HepG2 (cell line): Measurements from ENCODE around the gene ABCA2. TPM values are rescaled to one million over a fixed set of nuclear protein-coding genes. Genes with fewer than 3 reads are reported as not detected.
A peak's percentile ranks its signal among the peaks of the same experiment; 100 is the strongest.

Experiments
- ASH2L ChIP-seq: fragments of 300-600, 200-600 bp; sonication (generic); IDR thresholded peaks from 2 replicates; pipeline ENCODE4 v1.7.0; 2017; ENCODE audit warnings: low read depth, mild to moderate bottlenecking, moderate library complexity, mixed read lengths, low read length; ENCODE audit not compliant: insufficient read length
- CEBPG ChIP-seq: IDR thresholded peaks from 2 replicates; pipeline ENCODE4 v1.6.1; 2016
- ETV6 ChIP-seq: sonication (generic); formaldehyde crosslinking; conservative IDR thresholded peaks from 2 replicates; pipeline ENCODE4 v1.4.0; 2020; ENCODE audit warnings: missing genetic modification reagents
- FOXM1 ChIP-seq: sonication (generic); formaldehyde crosslinking; IDR thresholded peaks from 2 replicates; pipeline ENCODE4 v1.5.0; 2020; ENCODE audit warnings: missing genetic modification reagents
- GATAD2A ChIP-seq: IDR thresholded peaks from 2 replicates; pipeline ENCODE4 v1.6.1; 2016
- HES4 ChIP-seq: sonication (generic); formaldehyde crosslinking; IDR thresholded peaks from 2 replicates; pipeline ENCODE4 v1.9.0; 2021; ENCODE audit warnings: mild to moderate bottlenecking, missing genetic modification reagents, borderline replicate concordance
- HNRNPH1 ChIP-seq: fragments of 200-400 bp; formaldehyde crosslinking; optimal IDR thresholded peaks from 2 replicates; pipeline ENCODE3; 2017; ENCODE audit warnings: mild to moderate bottlenecking, low read depth, low read length
- ISX ChIP-seq: sonication (generic); formaldehyde crosslinking; conservative IDR thresholded peaks from 2 replicates; pipeline ENCODE4 v1.5.0; 2020; ENCODE audit warnings: missing genetic modification reagents
- KLF6 ChIP-seq: IDR thresholded peaks from 2 replicates; pipeline ENCODE4 v1.8.0; 2016; ENCODE audit warnings: missing biosample characterization, missing genetic modification reagents
- MZF1 ChIP-seq: sonication (generic); formaldehyde crosslinking; IDR thresholded peaks from 2 replicates; pipeline ENCODE4 v1.8.1; 2023; ENCODE audit warnings: mild to moderate bottlenecking, missing genetic modification reagents, borderline replicate concordance
- NONO ChIP-seq, 2 experiments: fragments of 450-650 bp in 1 of 2; sonication (generic) in 1 of 2; formaldehyde crosslinking in 1 of 2; IDR thresholded peaks in 1 of 2; conservative IDR thresholded peaks in 1 of 2; 2 replicates each; pipeline versions ENCODE4 v1.6.1 to v1.8.0; 2017 to 2022; ENCODE audit warnings: mild to moderate bottlenecking in 1 of 2, missing genetic modification reagents in 1 of 2, moderate library complexity in 1 of 2
- POGZ ChIP-seq: sonication (generic); formaldehyde crosslinking; IDR thresholded peaks from 2 replicates; pipeline ENCODE4 v1.4.0; 2020; ENCODE audit warnings: mild to moderate bottlenecking, missing genetic modification reagents
- SKI ChIP-seq: fragments of 450-650 bp; IDR thresholded peaks from one replicate; pipeline ENCODE4 v1.6.1; 2018; ENCODE audit warnings: mild to moderate bottlenecking; ENCODE audit not compliant: partially characterized antibody
- TCF7 ChIP-seq: sonication (generic); IDR thresholded peaks from 2 replicates; pipeline ENCODE4 v1.6.1; 2016; ENCODE audit warnings: antibody characterized with exemption, low read depth
- TP53 ChIP-seq: sonication (generic); formaldehyde crosslinking; conservative IDR thresholded peaks from 2 replicates; pipeline ENCODE4 v1.4.0; 2020; ENCODE audit warnings: missing genetic modification reagents
- ZMYM3 ChIP-seq: sonication (generic); formaldehyde crosslinking; IDR thresholded peaks from 2 replicates; pipeline ENCODE4 v1.5.1; 2020; ENCODE audit warnings: mild to moderate bottlenecking, missing genetic modification reagents
- ZNF20 ChIP-seq: sonication (generic); formaldehyde crosslinking; IDR thresholded peaks from 2 replicates; pipeline ENCODE4 v1.4.0; 2020; ENCODE audit warnings: mild to moderate bottlenecking, moderate library complexity, missing genetic modification reagents
- polyA plus RNA-seq, 8 experiments: library from polyadenylated mRNA; depleted of rRNA in 3 of 8; stranded (reverse) in 7 of 8; unstranded in 1 of 8; fragments of >200 nt; fragmentation: Illumina TruSeq in 4 of 8; extraction: Trizol in 4 of 8; gene quantifications; 2 replicates each; pipeline versions ENCODE4 v1.2.1 to v1.2.3, GENCODE V29; 2011 to 2016; ENCODE audit warnings: low read depth in 4 of 8, missing spikeins in 1 of 8, mixed read lengths in 1 of 8; ENCODE audit not compliant: insufficient read depth in 1 of 8
- total RNA-seq, 5 experiments: library from RNA; depleted of rRNA; stranded (reverse); fragments of >200 nt; fragmentation: Illumina TruSeq; extraction: Trizol; gene quantifications; 2 replicates each; pipeline ENCODE4 v1.2.3, GENCODE V29; 2016; ENCODE audit warnings: low read depth in 1 of 5
- TF ChIP-seq, protein P1 (sequence below): sonication (generic); formaldehyde crosslinking; IDR thresholded peaks from 2 replicates; pipeline ENCODE4 v1.8.0; 2023; ENCODE audit warnings: mild to moderate bottlenecking, missing genetic modification reagents
- TF ChIP-seq, protein P2 (sequence below): sonication (generic); formaldehyde crosslinking; IDR thresholded peaks from 2 replicates; pipeline ENCODE4 v1.4.0; 2020; ENCODE audit warnings: missing genetic modification reagents, borderline replicate concordance
- TF ChIP-seq, protein P3 (sequence below): sonication (generic); formaldehyde crosslinking; IDR thresholded peaks from 2 replicates; pipeline ENCODE4 v1.8.1; 2023; ENCODE audit warnings: missing genetic modification reagents, inconsistent platforms, borderline replicate concordance
- TF ChIP-seq, protein P4 (sequence below): sonication (generic); formaldehyde crosslinking; IDR thresholded peaks from 2 replicates; pipeline ENCODE4 v1.5.1; 2020; ENCODE audit warnings: missing genetic modification reagents, mild to moderate bottlenecking, borderline replicate concordance

ABCA2 gene
- total and polyA plus RNA-seq, 2 of the 13 experiments (the other 11 are each of a cell fraction or from before 2014, with no cell fraction given): 2.9 to 19.2 TPM

DNA sequence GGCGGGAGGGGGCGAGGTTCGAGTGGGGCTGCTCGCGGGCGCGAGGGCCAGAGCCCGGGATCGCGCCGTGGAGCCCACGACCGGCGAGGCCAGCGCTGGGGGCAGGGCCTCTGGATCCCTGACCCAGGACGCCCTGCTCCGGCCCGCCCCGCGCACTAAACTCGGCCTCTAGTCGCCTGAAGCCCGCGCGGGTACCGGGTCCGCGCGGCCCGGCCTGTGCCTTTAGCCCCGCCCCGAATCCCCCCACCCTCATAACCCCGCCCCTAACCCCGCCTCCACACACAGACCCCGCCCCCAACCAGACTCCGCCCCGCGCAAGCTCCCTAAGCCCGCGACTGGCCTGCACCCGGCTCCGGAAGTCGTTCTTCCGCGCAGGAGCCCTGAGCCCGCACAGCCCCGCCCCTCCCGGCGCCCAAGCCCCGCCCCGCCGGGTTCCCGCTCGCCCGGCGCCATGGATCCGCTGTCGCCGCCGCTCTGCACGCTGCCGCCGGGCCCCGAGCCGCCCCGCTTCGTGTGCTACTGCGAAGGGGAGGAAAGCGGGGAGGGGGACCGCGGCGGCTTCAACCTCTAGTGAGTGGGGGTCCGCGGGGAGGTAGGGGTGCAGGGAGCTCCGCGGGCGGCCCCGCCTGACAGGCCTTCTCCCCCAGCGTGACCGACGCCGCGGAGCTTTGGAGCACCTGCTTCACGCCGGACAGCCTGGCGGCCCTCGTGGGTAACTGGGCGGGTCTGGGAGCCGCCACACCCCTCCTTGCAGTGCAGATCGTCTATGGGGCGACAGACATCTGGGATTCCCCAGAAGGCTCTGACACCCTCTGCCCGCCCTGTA lies 35.8 kb downstream of the ABCA2 start, which contains the start of gene PAXX (continued):
- TF ChIP-seq, protein P1, sequence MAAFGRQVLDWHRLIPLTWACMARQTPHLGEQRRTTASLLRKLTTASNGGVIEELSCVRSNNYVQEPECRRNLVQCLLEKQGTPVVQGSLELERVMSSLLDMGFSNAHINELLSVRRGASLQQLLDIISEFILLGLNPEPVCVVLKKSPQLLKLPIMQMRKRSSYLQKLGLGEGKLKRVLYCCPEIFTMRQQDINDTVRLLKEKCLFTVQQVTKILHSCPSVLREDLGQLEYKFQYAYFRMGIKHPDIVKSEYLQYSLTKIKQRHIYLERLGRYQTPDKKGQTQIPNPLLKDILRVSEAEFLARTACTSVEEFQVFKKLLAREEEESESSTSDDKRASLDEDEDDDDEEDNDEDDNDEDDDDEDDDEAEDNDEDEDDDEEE (CRISPR knock-in tag): 0 out of 2 replicates have a peak, but pooled peaks have one; percentile 28
- TF ChIP-seq HNRNPH1 (no peak), ETV6 (no peak; the same call in 1 of the 2 replicates), ZMYM3 (CRISPR knock-in tag) (no peak), SKI (no peak), FOXM1 (CRISPR knock-in tag) (no peak), TCF7 (no peak), ISX (CRISPR knock-in tag) (no peak), TP53 (CRISPR knock-in tag) (no peak), ZNF20 (CRISPR knock-in tag) (no peak), MZF1 (CRISPR knock-in tag) (no peak), POGZ (CRISPR knock-in tag) (no peak), CEBPG (no peak), HES4 (CRISPR knock-in tag) (peak; percentile 50; the same call in 1 of the 2 replicates), GATAD2A (CRISPR knock-in tag) (0 out of 2 replicates have a peak, but pooled peaks have one; percentile 20), ASH2L (no peak), NONO (IDR thresholded peaks at IDR 0.05) (no peak), NONO (CRISPR knock-in tag; conservative IDR thresholded peaks at IDR 0.05) (peak; percentile 47; the same call in 1 of the 2 replicates), KLF6 (CRISPR knock-in tag) (peak; percentile 51; the same call in 1 of the 2 replicates)
- TF ChIP-seq, protein P2, sequence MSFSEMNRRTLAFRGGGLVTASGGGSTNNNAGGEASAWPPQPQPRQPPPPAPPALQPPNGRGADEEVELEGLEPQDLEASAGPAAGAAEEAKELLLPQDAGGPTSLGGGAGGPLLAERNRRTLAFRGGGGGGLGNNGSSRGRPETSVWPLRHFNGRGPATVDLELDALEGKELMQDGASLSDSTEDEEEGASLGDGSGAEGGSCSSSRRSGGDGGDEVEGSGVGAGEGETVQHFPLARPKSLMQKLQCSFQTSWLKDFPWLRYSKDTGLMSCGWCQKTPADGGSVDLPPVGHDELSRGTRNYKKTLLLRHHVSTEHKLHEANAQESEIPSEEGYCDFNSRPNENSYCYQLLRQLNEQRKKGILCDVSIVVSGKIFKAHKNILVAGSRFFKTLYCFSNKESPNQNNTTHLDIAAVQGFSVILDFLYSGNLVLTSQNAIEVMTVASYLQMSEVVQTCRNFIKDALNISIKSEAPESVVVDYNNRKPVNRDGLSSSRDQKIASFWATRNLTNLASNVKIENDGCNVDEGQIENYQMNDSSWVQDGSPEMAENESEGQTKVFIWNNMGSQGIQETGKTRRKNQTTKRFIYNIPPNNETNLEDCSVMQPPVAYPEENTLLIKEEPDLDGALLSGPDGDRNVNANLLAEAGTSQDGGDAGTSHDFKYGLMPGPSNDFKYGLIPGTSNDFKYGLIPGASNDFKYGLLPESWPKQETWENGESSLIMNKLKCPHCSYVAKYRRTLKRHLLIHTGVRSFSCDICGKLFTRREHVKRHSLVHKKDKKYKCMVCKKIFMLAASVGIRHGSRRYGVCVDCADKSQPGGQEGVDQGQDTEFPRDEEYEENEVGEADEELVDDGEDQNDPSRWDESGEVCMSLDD (CRISPR knock-in tag): 0 out of 2 replicates have a peak, but pooled peaks have one; percentile 18
- TF ChIP-seq, protein P3, sequence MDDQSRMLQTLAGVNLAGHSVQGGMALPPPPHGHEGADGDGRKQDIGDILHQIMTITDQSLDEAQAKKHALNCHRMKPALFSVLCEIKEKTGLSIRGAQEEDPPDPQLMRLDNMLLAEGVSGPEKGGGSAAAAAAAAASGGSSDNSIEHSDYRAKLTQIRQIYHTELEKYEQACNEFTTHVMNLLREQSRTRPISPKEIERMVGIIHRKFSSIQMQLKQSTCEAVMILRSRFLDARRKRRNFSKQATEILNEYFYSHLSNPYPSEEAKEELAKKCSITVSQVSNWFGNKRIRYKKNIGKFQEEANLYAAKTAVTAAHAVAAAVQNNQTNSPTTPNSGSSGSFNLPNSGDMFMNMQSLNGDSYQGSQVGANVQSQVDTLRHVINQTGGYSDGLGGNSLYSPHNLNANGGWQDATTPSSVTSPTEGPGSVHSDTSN: no peak
- TF ChIP-seq, protein P4, sequence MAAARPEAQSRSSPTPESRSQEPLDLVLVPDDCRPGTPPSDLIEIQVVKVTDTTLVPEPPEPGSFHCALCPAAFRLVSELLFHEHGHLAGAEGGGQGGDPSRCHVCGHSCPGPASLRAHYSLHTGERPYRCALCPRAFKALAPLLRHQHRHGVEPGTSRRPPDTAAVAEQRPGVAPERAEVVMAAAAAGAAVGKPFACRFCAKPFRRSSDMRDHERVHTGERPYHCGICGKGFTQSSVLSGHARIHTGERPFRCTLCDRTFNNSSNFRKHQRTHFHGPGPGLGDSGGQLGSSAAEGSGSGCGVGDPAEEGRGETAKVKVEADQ (CRISPR knock-in tag): 0 out of 2 replicates have a peak, but pooled peaks have one; percentile 63
